Hippocampal formation (tissue), 2 donors: Measurements from ENCODE around the gene MASP2.
"Not testable (repeated sequence)": the region's sequence is repeated elsewhere in the genome, so short reads cannot be mapped to it uniquely, and the experiment has no call there.

Experiments used
- DNase-seq, 2 donors: peaks; one replicate each; lab custom pipeline; 2025; lab: John Stamatoyannopoulos, UW

The MASP2 gene

DNA sequence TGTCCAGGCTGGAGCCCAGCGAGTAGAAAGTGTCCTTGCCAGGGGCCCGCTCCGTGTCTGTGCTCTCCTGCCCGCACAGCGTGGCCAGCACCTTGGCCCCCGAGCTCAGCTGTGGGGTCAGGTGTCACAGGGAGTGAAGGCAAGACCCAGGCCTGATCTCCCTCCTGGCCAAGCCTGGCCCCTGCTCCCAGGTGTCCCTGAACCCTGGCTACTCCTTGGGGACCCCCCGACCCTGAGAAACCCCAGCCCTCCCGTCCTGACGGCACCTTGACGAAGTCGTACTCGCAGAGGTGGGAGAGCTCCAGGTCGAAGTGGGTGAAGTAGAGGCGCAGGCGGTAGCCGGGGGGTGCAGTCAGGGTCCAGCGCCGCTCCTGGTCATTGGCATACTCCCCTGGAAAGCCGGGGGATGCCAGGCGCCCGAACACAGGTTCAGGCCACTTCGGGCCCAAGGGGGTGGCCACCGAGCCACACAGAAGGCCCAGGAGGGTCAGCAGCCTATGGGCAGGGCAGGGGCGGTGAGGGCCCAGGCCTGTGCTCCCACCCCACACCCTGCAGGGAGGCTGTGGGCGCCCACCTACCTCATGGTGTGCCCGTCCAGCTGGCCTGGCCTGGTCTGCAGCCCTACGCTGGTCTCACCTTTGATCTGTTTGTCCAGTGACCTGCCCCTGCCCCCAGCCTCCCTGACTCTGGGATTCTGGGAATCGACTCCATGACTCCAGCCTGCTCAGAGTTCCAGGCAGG, at the start of gene MASP2:
Gene MASP2 (minus strand): TSS at position 615 of the 741 bp plus-strand sequence. CDS start 32 bp downstream, at position 583.
- no peak for DNase-seq

DNA sequence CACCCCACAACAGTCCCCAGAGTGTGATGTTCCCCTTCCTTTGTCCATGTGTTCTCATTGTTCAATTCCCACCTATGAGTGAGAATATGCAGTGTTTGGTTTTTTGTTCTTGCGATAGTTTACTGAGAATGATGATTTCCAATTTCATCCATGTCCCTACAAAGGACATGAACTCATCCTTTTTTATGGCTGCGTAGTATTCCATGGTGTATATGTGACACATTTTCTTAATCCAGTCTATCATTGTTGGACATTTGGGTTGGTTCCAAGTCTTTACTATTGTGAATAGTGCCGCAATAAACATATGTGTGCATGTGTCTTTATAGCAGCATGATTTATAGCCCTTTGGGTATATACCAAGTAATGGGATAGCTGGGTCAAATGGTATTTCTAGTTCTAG, 36.7 kb upstream of the MASP2 start:
- DNase-seq, result not testable (repeated sequence)

- no peak for DNase-seq
These were observed 33.9 kb upstream of the MASP2 start for GRCh38 chr1:11080931-11081330.

DNA sequence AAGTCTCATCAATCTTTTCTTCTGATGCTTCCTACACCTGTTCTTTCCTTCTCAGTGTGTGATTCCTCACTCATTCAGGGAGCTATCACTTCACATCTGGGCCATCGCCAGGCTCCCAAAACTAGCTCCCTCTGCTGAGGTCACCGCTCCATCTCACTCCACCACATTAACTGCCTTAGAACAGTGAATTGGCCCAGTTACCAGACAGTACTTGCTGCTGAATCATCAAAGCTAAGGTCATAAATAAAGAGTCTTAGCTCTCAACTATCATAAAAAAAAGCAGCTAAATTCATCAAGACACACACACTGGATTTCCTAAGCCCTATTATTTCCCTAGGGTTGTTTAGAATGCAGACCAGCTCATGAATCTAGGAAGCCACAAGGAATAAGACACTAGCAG, 31.6 kb upstream of the MASP2 start:
- no peak for DNase-seq

GRCh38 chr1:11073398-11073797, 26.4 kb upstream of the MASP2 start:
- not testable (repeated sequence) for DNase-seq

DNA sequence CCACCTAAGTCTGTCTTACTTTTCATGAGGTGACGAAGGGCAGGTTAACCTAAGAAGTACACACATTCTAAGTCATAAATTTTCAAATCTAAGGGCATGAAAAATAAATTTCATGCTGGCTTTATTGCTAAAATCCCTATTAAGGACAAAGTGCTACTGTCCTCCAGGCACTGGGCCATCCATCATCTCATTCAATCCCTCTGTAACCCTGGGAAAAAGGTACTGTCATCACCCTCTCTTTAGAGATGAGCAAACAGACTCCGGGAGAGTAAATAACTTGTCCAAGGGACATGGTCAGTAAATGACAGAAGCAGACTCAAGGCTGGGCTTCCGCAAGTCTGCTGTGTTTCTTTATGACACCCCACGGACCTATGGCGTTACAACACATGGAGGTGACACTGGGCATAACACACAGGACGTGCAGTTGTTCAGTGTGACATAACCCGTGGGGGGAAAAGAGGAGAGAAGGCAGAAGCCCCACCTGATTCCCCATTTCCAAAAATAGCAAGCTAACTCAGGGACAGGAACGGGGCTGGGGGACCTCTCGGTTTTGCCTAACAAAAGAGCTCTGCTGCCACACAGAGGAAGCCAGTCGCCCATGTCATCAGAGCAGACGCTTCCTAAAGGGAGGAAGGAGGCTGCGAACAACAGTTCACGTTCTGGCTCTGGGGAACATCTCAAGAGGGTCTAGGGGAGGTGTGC, 25.3 kb upstream of the MASP2 start:
- no peak for DNase-seq

- no peak for DNase-seq
These were observed 24.6 kb upstream of the MASP2 start for GRCh38 chr1:11071463-11072215.

- DNase-seq, result no peak
These were observed 23.8 kb upstream of the MASP2 start for GRCh38 chr1:11070876-11071275.

DNA sequence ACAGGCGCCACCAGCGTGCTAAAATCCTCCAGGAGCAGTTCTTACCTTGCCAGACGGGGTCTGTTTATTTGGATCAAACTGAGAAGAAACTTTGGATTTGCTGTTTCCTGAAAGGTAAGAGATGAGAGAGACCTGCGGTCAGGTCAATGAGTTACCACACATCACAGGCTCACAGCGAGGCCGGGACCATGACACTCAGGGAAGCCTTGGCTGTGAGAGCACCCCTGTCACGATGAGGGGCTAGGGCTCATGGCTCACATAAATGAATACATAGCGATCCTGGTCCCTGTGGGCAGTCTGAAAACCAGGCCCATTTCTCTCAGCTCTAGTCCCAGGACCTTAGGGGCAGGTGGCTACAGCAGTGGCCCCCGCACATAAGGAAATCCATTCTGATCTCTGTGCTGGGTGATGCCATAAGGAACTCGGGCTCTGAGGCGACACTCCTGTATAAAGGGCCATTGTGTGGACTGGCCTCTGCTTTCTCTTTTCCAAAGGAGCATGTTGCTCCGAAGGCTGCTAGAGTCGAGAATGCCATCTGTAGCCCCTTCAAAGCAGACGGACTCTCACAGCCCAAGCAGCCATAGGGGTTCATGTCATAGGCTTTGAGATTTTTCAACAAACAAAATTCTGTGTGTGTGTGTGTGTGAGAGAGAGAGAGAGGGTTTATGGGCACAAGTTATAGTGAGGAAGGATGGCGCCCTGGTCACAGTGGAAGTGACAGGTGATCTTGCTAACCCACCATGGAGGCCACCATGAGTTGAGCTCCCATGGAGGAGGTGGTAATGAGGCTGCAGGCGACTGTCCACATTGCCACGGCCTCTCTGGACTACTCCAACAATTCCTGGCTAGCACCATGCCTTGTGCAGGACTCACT, 21.8 kb upstream of the MASP2 start:
- no peak for DNase-seq

GRCh38 chr1:11067716-11068599, 20.9 kb upstream of the MASP2 start:
- DNase-seq, result peak in 1 of 2 donors; percentile 21

- DNase-seq, result no peak
These were observed 18.8 kb upstream of the MASP2 start for GRCh38 chr1:11065796-11066195.

GRCh38 chr1:11064942-11065341, 17.9 kb upstream of the MASP2 start:
- no peak for DNase-seq

DNA sequence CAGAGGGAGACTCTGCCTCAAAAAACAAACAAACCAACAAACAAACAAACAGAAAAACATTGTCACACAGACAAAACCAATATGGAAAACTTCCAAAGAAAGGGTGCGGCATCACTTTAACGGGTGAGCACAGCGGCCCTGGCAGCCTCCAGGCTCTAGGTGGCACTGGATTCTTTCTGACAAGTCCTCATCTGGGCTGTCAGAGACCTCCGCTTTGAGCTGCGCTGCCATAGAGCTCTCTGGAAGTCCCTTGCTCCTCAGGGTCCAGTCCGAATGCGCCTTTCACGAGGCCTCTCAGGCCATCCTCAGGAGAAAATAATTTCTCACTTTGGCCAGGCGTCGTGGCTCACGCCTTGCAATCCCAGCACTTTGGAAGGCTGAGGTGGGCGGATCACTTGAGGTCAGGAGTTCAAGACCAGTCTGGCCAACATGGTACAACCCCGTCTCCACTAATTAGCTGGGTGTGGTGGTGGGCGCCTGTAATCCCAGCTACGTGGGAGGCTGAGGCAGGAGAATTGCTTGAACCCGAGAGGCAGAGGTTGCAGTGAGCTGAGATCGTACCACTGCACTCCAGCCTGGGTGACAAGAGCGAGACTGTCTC, 17.0 kb upstream of the MASP2 start:
- not testable (repeated sequence) for DNase-seq

DNA sequence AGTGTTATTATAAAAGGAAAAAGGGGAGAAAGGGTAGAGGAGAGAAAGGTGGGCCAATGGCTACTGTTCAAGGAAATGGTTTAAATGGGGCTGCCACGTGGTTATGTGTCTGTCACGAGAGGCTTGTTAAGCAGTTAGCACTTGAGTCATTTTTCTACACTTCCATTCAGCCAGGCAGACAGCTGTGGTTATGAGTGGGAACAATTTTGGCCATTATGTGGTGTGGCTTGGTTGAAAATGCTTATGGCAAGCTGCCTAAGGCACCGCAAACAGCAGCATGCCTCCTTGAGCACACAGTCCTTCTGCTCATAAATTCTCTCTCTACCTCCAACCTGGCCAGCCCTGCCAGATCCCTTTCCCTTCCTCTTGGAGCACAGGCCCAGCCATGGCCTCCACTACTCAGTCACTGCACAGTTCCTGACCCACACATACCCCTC, 15.9 kb upstream of the MASP2 start:
- no peak for DNase-seq

- DNase-seq, result no peak
These were observed 14.8 kb upstream of the MASP2 start for GRCh38 chr1:11061652-11062365.

GRCh38 chr1:11059968-11060830, 13.2 kb upstream of the MASP2 start, which contains the start of gene SRM:
Gene SRM (minus strand): TSS chr1:11060018. CDS start chr1:11059943, 75 bp downstream.
- peak; percentile 80 to 89 for DNase-seq

GRCh38 chr1:11059155-11059967, 12.3 kb upstream of the MASP2 start:
- DNase-seq, result no peak
